GM18508 (cell line): ENCODE measurements around the gene UGDH.
"Not testable (repeated sequence)": the region's sequence is repeated elsewhere in the genome, so short reads cannot be mapped to it uniquely, and the experiment has no call there.

ENCODE experiments used
- ATAC-seq: cut with Tn5 transposase; IDR thresholded peaks from one replicate; pipeline ENCODE4 v1.9.1; 2021; ENCODE audit warnings: moderate number of reproducible peaks; ENCODE audit not compliant: insufficient read depth, unreplicated experiment

UGDH gene

DNA sequence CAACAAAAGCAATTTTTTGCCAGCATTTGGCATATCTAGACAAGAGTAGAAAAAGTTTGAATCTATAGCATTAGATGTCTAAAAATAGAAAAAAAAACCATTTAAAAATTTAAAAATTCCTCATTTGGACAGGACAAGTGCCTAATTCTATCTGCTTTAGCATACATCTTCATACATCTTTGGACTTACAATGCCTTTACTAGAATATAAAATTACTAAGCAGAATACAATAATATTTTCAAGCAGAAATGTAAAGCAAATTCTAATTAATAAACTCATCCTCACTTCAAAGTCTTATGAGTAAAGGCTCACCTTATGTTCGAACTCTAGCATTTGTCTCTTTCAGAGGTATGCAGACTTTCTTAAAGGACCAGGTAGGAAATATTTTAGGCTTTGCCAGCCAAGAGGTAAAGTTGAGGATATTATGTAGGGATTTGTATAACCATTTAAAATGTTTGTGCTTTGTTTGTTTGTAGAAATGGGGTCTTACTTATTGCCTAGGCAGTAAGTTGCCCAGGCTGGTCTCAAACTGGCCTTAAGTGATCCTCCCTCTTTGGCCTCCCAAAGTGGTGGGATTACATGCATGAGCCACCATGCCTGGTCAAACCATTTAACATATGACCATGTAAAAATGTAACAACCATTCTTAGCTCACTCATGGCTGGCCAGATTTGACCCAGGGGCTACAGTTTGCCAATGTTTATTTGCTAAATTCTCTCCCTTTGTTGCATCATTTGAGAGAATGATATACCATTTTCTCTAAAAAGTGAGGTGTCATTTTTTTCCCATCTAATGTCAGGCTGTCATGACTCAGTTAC, 29.1 kb downstream of the UGDH start:
- ATAC-seq = no peak

- ATAC-seq = no peak
Measured at GRCh38 chr4:39495446-39496213, 31.6 kb downstream of the UGDH start.

DNA sequence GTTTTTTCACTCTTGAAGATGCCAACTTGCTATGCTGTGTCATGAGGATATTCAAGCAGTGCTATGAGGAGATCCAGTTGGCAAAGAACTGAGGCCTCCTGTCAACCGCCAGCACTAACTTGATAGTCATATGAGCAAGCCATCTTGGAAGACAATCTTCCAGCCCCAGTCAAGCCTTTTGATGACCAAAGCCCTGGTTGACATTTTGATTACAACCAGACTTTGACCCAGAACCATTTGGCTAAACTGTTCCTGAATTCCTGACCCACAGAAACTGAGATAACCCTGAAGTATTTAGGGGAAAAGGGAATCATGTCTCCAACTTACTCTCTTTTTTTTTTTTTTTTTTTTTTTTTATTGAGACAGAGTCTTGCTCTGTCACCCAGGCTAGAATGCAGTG, 32.9 kb downstream of the UGDH start:
- ATAC-seq = no peak

DNA sequence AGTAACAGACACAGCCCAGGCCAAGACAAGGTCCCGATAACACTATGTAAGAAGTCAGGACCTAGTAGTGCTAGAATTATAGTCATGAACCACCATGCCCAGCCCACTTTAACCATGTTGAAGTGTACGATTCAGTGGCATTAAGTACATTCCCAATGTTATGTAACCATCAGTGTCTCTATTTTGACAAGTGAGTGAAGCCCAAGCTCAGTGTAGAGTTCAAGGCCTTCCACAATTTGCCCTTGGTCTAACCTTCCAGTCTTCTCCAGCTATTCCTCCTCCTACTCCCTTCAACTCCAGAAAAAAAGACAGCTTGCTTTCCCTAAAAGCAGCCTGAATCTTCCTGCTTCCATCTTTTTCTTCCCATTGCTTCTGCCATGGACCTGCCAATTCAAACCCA, 36.9 kb downstream of the UGDH start:
- no peak for ATAC-seq

DNA sequence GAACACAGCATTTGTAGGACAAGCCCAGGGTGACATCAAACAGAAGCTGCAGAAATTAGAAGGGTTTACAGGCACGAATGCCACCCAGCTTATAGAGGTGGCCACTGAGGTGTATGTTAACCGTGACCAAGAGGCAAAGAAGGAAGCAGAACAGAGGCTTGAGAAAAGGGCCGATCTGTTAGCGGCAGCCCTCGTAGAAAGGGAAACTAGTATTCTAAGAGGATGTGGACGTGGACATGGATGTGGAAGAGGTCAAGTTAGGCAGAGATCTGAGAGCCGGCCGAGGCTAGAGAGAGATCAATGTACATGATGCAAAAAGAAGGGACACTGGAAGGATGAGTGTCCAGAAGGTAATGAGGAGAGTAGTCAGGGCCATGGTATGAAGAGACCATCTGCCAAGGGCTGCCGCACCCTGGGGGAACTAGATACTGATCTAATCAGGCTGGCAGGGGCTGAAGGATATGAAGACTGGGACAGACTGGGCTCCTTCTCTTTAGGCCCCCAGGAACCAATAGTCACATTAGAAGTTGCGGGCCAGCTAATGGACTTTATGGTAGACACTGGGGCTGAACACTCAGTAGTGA, 40.9 kb downstream of the UGDH start:
- no peak for ATAC-seq

GRCh38 chr4:39484582-39485272, 42.5 kb downstream of the UGDH start:
- ATAC-seq = no peak

GRCh38 chr4:39480902-39481695, 46.1 kb downstream of the UGDH start:
- no peak for ATAC-seq

DNA sequence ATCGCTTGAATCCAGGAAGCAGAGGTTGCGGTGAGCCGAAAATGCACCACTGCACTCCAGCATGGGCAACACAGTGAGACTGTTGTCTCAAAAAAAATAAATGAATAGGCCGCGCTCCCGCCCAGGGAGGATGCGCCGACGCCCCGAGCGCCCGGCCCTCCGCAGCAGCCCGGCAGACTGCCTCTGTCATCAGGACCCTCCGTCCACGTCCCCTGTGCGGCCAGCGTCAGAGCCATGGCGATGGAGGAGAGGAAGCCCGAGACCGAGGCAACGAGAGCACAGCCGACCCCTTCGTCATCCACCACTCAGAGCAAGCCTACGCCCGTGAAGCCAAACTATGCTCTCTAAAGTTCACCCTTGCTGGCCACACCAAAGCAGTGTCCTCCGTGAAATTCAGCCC, 47.0 kb downstream of the UGDH start:
- no peak for ATAC-seq

DNA sequence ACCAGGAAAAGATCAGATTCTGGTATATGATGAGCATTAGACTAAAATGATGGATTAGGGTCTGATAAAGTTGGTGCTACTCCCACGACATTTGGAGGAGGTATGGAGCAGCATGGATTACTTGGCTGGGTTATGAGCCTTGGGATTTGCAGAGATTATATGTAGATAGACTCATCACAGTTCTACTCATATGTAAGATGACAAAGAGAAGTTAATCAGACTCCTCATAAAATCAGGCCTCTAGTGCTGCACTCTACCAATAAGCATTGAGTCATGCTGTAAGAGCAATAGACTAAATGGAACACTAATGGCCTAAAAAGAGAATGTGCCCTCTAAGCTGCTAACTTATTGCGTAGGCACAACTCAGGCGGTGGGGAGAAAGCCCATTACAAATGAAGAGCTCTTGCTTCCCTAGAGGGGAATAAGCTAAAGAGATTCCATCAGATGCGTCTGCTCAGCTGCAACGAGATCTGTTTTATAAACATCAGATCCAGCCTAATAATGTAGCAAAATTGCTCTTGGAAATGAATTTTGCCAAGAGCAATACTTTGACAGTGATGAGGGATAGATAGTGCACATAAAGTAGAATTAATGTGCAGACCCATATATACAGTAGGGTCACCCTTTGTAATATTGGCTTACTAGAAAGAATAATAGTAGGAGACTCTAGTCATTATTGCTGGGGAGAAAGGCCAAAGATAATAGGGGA, 50.9 kb downstream of the UGDH start:
- no peak for ATAC-seq

GRCh38 chr4:39472396-39472795, 54.8 kb downstream of the UGDH start:
- no peak for ATAC-seq

DNA sequence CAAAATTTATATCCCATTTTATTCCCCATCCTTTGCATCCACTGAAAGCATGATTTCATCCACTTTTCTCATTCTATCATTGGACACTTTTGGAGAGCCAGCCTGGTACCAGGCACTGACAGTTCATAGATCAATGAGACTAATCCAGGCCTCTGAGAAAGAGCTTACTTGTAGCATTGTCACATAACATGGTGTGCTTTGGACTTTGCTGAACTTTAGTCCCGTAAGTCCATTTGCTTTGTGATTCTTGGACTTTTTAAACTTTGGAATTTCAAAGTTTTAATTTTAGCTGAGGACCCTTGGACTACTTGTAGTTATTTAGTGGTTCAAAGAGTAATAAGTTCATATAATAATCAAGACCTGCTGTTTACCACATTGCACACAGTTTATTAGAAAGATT, 56.8 kb downstream of the UGDH start:
- no peak for ATAC-seq

DNA sequence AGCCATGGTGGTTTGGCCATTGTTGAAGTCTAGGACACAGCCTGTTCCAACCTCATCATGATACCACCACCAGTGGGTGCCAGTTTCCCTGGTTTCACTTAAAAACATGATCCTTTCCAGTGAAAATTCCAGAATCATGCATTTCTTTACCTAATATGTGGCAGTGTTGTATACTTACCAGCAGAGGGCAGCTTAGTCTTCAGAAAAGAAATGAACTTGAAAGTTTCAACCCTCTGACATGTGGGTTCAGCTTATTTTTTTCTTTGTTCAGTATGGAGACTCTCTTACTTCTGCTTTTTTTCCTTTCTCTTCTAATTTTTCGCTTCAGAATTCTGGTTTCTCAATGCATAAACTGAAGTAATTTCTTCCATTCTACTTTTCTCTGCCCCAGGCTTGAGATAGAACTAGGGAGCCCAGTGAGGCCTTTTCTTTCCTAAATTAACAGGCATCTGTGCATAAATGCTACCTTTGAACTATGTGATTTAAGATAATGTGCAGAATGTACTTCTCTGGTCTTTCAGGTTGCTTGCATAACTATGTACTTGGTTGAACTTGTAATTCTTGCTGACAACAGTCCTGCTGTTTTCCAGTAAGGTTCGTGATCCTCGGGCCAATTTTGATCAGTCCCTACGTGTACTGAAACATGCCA, 57.7 kb downstream of the UGDH start:
- ATAC-seq = no peak

GRCh38 chr4:39467464-39467863, 59.8 kb downstream of the UGDH start:
- no peak for ATAC-seq

- ATAC-seq = no peak
Measured at GRCh38 chr4:39466747-39467146, 60.5 kb downstream of the UGDH start.

DNA sequence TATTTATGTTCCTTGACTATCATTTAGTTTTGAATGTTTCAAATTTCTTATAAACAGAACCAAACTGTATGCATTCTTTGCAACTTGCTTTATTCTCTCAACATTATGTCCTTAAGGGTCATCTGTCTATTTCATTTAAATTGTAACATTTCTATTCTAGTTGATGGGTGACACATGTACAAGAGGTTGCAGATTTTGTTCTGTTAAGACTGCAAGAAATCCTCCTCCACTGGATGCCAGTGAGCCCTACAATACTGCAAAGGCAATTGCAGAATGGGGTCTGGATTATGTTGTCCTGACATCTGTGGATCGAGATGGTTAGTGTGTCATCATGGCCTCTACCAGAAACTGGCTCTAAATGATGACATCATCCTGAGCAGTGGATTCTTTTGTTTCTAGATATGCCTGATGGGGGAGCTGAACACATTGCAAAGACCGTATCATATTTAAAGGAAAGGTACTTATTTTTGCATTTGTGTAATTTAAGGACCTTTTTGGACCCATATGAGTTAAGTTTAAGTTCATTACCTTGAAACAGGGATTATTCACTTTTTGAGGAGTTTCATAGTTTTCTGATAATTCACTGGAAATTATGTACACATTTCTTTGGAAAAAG, 62.2 kb downstream of the UGDH start:
- ATAC-seq = no peak

- ATAC-seq = peak; percentile 72
Measured at GRCh38 chr4:39458505-39459300, 68.5 kb downstream of the UGDH start, which contains the start of the genes LIAS and RPL9. TSS of gene LIAS (plus strand) at chr4:39459056. CDS start at chr4:39459118, 62 bp downstream. TSS of gene RPL9 (minus strand) at chr4:39458922. CDS start at chr4:39458439, 483 bp downstream.

GRCh38 chr4:39458161-39458504, 69.1 kb downstream of the UGDH start:
- ATAC-seq = not testable (repeated sequence)
